GM12891 (cell line): Measurements from ENCODE around the gene MYDGF.

Experiments
- POLR2AphosphoS5 ChIP-seq: IDR thresholded peaks from 2 replicates; pipeline ENCODE4 v1.6.1; 2011; ENCODE audit warnings: low read depth, low read length, control low read depth
- POU2F2 ChIP-seq: IDR thresholded peaks from 2 replicates; pipeline ENCODE4 v1.6.1; 2011; ENCODE audit warnings: low read depth, mild to moderate bottlenecking, control low read depth, low read length, moderate library complexity

DNA sequence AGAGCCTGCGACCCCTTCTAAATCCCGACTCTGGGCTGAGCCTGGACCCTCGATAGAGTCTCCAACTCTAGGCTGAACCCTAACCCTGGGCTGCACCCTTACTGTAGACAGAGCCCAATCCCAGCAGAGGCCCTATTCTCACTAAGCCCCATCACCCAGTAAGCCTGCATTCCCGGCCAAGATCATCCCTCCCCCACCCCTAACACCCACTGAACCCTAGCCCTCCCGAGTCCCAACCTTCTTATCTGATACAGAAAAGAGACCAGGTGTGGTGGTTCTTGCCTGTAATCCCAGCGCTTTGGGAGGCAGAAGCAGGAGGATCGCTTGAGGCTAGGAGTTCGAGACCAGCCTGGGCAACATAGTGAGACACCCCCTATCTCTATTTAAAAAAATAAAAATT, 33.4 kb downstream of the MYDGF start:
- TF ChIP-seq POLR2AphosphoS5 (no peak), POU2F2 (no peak)
